RWPE1 (cell line): ENCODE data around the gene CLIC1.
A peak's percentile ranks its signal among the peaks of the same experiment; 100 is the strongest.

Experiments used
- CTCF ChIA-PET: fragments of 350-600 bp; sonication (Branson Sonifier 250); formaldehyde crosslinking; extraction: SDS; loops from one replicate; lab custom pipeline; 2021; lab: Yijun Ruan, JAX
- POLR2A ChIA-PET: fragments of 400-600 bp; formaldehyde crosslinking; extraction: SDS; loops from one replicate; lab custom pipeline; 2020; ENCODE audit warnings: antibody characterized with exemption; ENCODE audit not compliant: low non-redundant PET; lab: Yijun Ruan, JAX
- DNase-seq: peaks from one replicate; pipeline ENCODE4 v3.0.0; 2012; ENCODE audit warnings: low spot score
- H3K27ac ChIP-seq: fragments of 450-650 bp; 2 replicates; pipeline ENCODE4 v1.5.1; 2017
- CTCF ChIP-seq: fragments of 450-650 bp; conservative IDR thresholded peaks from 2 replicates; pipeline ENCODE4 v1.5.1; 2017; ENCODE audit warnings: low read depth, mild to moderate bottlenecking

Gene CLIC1

GRCh38 chr6:31737315-31737990 is 1.1 kb upstream of the CLIC1 start:
- no peak for DNase-seq
- ChIA-PET POLR2A (no interaction called here), CTCF (interaction anchor here (0.6 kb wide), 1 partner anchor 57 kb away, joined by 4 read pairs; no protein-coding TSS in a partner anchor)
- no peak for TF ChIP-seq CTCF
- H3K27ac ChIP-seq, result peak overlapping the region; percentile 96

GRCh38 chr6:31736768-31737314 is 511 bp upstream of the CLIC1 start:
- TF ChIP-seq CTCF, result no peak
- H3K27ac ChIP-seq, result peak overlapping the region; percentile 96
- CTCF ChIA-PET, result interaction anchor here (0.6 kb wide), 1 partner anchor 33 kb away, joined by 3 read pairs; no protein-coding TSS in a partner anchor
- POLR2A ChIA-PET, result no interaction called here
- DNase-seq, result no peak

- ChIA-PET CTCF (interaction anchor here (0.6 to 0.8 kb wide), 3 partner anchors 10 to 54 kb away, joined by 3 to 8 read pairs (median 4); partner anchors contain the start of gene LY6G5C), POLR2A (interaction anchor here (0.6 to 1.2 kb wide), 2 partner anchors 24 to 74 kb away, joined by 3 read pairs; partner anchors contain the start of gene C6orf47)
- H3K27ac ChIP-seq, result peak overlapping the region; percentile 96
- no peak for TF ChIP-seq CTCF
- DNase-seq, result peak; percentile 86
Observed at GRCh38 chr6:31734821-31735406, 1.4 kb downstream of the CLIC1 start.

GRCh38 chr6:31734247-31734820 is 2.0 kb downstream of the CLIC1 start:
- POLR2A ChIA-PET, result no interaction called here
- no peak for DNase-seq
- peak overlapping the region; percentile 96 for H3K27ac ChIP-seq
- CTCF ChIA-PET, result no interaction called here
- no peak for TF ChIP-seq CTCF

- ChIA-PET CTCF (no interaction called here), POLR2A (no interaction called here)
- peak overlapping the region; percentile 96 for H3K27ac ChIP-seq
- DNase-seq, result no peak
- no peak for TF ChIP-seq CTCF
Observed at GRCh38 chr6:31733734-31734133, 2.6 kb downstream of the CLIC1 start.

GRCh38 chr6:31732029-31732428 is 4.3 kb downstream of the CLIC1 start:
- no peak for TF ChIP-seq CTCF
- ChIA-PET POLR2A (no interaction called here), CTCF (interaction anchor here (0.6 to 2.0 kb wide), 2 partner anchors 38 to 41 kb away, joined by 4 to 5 read pairs; no protein-coding TSS in a partner anchor)
- no peak for DNase-seq
- peak overlapping the region; percentile 96 for H3K27ac ChIP-seq
